ENCODE measurements around the gene RUNX2.

RUNX2 gene

DNA sequence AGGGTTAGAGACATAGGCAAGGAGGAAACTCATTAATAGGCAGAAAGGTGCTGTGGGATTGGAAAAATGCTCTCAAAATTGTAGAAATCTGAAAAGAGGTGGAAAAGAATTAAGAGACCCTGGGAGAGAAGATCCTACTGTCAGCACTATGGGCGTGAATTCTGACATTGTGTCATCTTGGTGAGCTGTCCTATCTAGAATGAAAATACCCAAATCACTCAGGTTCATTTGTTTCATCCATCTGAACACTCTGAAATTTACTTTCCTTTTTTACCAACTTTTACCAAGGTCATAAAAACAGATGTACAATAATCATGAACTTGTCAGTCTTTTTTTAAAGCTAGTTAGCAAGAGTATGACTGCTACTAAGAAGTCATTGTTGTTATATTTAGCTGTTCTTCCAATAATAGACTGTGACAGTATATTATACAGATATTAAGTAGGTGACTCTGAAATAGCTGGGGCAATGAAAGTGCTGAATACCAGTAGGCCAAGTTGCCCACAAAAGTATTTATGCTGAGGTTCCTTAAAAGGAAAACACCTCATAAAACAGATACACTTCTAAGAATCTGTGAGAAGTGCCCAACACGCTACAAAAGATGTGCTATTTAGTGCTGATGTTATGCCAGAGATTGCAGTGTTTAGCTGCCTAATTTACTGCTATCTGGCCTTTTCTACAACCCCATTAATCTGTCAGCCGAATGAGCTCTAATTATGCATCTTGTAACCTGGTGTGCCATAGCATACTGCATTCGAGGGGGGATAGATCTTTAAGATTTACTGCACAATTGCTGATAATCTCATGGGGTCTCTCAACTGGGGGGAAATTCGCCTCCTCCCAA lies 267.1 kb downstream of the RUNX2 start:
- Mint-ChIP-seq H3K9me3 (peaks cover 13% of the 10 kb centered on the region), H3K27me3 (no peaks in the 10 kb centered on the region), H3K36me3 (ENCODE audit: low read depth) (peaks cover 10% of the 10 kb centered on the region), H3K4me1 (ENCODE audit: low read depth) (peaks cover 66% of the 10 kb centered on the region), H3K4me3 (no peak overlapping the region), H3K27ac (peak overlapping the region; percentile 21)

DNA sequence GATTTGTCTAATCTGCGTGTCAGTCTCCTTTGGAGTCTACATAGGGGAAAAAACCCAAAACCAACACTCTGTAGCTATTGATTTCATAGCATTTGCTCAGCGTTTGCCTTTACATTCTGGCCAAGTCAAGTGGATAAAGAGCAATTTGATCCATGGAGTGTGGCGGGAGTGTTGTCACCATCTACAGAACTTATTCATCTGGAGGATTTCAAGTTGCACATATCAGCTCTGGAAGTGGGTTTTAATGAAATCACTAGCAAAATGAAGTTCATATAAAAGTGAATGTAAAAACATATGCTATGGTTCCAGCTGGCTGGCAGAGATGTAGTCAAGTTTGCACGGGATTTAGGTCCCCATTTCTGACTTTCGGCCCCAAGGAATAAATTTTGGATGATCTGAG lies 269.3 kb downstream of the RUNX2 start:
- Mint-ChIP-seq H3K27me3 (no peaks in the 10 kb centered on the region), H3K9me3 (peaks cover 17% of the 10 kb centered on the region), H3K4me3 (no peak overlapping the region), H3K4me1 (ENCODE audit: low read depth) (peaks cover 44% of the 10 kb centered on the region), H3K27ac (no peak overlapping the region), H3K36me3 (ENCODE audit: low read depth) (peaks cover 13% of the 10 kb centered on the region)

DNA sequence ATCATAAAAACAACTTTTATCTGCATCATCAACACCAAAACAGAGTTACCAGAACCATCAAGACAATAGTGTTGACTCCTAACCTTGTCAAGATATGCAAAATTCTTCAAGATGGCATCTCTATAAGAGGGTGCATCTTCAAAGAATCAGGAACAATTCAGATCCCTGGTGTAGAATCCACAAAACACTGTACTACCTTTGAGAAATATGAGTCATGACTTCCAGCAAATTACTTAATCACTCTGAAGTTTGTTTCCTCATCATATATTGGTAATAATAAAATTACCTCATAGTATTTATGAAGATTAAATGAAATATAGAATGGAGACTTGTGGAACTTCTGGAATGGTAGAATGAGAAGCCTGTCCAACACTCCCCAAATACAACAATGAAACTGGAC lies 270.9 kb downstream of the RUNX2 start:
- Mint-ChIP-seq H3K4me3 (no peak overlapping the region), H3K9me3 (peaks cover 22% of the 10 kb centered on the region), H3K36me3 (ENCODE audit: low read depth) (peaks cover 19% of the 10 kb centered on the region), H3K27ac (no peak overlapping the region), H3K27me3 (no peaks in the 10 kb centered on the region), H3K4me1 (ENCODE audit: low read depth) (peaks cover 28% of the 10 kb centered on the region)

DNA sequence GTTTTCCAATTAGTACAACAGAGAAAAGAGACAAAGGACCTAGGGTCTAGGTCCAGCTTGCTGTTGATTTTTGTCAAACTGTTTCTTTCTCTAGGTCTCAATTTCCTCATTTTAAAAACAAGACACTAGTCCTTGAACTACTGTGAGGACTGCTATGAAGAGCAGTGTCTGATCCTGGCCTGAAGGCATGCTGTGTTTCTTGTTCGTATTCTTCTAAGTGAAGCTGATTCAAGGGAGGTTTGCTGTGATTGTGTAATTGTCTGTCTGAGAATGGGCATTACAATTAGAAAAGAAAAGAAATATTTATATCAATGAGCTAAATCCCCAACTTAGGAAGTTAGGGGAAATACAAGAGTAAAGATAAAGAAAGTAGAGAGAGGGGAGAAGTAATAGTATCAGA lies 277.8 kb downstream of the RUNX2 start:
- Mint-ChIP-seq H3K9me3 (peaks cover 17% of the 10 kb centered on the region), H3K27ac (no peak overlapping the region), H3K4me3 (no peak overlapping the region), H3K27me3 (no peaks in the 10 kb centered on the region), H3K4me1 (ENCODE audit: low read depth) (peaks cover 42% of the 10 kb centered on the region), H3K36me3 (ENCODE audit: low read depth) (peaks cover 10% of the 10 kb centered on the region)

DNA sequence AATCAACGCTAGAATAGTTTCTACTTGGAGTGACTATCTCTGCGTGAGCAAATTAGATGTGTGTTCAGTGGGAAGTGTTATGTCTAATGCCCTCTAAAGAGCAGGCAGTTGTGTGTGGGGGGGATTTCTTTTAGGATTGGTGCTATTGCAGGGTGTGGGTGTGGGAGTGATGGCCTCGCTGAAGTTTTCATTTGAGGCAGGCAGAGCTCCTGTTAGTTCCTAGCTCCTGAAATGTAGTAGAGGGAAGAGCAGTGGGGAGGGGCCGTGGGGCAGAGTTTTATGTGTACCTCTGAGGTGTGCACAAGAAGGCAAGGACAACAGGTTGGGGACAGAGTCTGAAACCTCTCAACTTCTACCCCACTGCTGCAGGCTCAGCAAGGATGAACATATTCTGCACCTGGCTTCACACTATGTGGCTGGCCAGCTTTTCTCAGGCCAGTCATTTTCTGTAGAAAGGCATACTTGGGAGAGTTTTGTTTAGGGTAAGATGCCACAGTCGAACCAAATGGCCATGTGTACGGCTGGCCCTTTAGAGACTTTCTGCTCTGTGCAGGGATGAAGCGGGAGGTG lies 278.8 kb downstream of the RUNX2 start:
- no peak overlapping the region for H3K4me3 Mint-ChIP-seq
- peak overlapping the region; percentile 54 for H3K27ac Mint-ChIP-seq
- H3K27me3 Mint-ChIP-seq = no peaks in the 10 kb centered on the region
- H3K36me3 Mint-ChIP-seq (ENCODE audit: low read depth) = peaks cover 10% of the 10 kb centered on the region
- peaks cover 17% of the 10 kb centered on the region for H3K9me3 Mint-ChIP-seq
- peaks cover 43% of the 10 kb centered on the region for H3K4me1 Mint-ChIP-seq (ENCODE audit: low read depth)

DNA sequence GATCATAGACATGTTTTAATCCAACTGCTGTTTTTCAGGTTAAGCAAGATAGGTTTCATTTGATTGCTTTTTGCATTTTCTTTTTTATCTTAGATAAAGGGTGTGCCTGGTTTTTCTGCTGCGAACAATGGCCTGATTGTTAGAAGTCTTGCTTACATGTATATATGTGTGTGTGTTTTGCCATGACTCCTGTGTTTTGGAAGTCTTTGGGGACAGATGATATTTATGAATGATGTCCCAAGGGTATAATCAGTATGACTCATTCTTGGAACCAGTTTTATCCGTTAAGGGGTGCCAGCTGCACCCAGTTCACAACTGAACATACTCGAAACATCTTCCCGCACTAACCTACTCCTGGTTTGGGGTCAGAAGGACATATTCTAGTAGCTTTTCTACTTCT lies 279.7 kb downstream of the RUNX2 start:
- Mint-ChIP-seq H3K36me3 (ENCODE audit: low read depth) (peaks cover 8% of the 10 kb centered on the region), H3K27ac (peak overlapping the region; percentile 91), H3K4me1 (ENCODE audit: low read depth) (peaks cover 43% of the 10 kb centered on the region), H3K27me3 (no peaks in the 10 kb centered on the region), H3K9me3 (peaks cover 17% of the 10 kb centered on the region), H3K4me3 (no peak overlapping the region)

DNA sequence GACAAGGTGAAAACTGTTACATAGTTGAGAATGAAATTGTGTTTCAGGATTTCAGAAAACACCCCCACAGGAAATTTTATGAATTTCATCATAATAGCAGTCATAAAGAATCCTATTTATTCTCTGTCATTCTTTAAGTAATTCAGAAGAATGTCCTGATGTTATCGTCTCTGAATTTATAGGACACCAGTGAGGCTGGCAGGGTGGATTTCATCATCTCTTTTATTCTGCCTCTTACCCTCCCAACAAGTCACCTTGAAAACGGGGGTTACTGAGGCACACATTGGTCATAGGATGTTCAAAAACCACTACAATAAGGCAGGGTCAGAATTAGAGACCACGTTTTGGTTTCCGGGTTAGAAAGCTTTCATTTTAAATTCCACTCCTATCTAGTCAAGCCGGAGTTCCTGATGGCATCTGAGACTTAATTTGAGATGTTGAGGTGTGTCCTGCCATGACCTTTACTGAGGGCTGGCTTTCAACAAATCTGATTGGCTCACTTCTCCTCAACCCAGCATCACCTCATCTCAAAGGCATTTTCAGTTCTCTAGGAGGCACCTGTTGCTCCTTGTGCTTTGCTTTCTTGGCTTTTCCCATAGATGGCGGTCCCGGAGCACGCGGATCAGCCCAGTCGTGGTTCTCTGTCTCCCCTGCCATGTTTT lies 280.3 kb downstream of the RUNX2 start:
- peaks cover 43% of the 10 kb centered on the region for H3K4me1 Mint-ChIP-seq (ENCODE audit: low read depth)
- peaks cover 17% of the 10 kb centered on the region for H3K9me3 Mint-ChIP-seq
- no peak overlapping the region for H3K4me3 Mint-ChIP-seq
- H3K36me3 Mint-ChIP-seq (ENCODE audit: low read depth) = peaks cover 5% of the 10 kb centered on the region
- no peaks in the 10 kb centered on the region for H3K27me3 Mint-ChIP-seq
- peak overlapping the region; percentile 91 for H3K27ac Mint-ChIP-seq

DNA sequence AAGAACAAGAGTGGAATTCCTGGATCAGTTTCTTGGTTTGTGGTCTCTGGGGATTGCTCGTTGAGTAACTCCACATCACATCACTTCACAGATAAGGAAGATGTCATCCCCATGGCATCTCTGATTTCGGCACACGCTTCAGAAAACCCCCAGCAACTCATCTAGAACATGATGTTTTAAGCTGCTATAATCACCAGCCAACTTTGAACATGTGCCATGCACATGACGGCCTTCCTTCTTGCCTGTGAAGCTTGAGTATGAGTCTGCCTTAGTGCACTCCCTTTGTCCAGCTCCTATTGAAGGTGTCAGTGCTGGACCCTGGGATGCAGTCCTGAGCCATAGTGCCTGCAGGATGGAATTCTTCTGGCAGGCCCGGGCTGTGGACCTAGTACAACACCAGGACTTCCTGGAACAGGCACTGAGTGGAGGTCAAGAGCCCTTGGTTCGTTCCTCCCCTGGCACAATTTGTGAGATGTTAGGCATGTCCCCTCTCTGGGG lies 281.1 kb downstream of the RUNX2 start:
- Mint-ChIP-seq H3K4me1 (ENCODE audit: low read depth) (peaks cover 41% of the 10 kb centered on the region), H3K9me3 (peaks cover 10% of the 10 kb centered on the region), H3K4me3 (no peak overlapping the region), H3K36me3 (ENCODE audit: low read depth) (peaks cover 3% of the 10 kb centered on the region), H3K27me3 (no peaks in the 10 kb centered on the region), H3K27ac (peak overlapping the region; percentile 91)

DNA sequence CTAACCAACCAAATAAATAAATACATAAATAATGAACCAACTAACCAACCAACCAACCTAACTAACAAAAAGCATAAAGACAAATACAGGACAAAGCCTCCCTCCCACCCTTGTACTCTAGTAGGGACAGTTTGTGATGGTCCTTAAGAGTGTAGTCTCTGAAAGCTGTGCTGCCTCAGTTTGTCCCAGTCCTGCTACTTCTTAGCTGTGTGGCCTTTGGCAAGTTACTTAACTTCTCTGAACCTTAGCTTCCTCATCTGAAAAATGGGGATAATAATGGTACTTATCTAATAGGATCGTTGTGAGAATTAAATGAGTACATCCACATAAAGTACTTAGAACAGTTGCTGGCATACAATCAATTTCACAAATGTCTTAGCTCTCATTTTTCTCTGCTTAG lies 282.2 kb downstream of the RUNX2 start:
- H3K27ac Mint-ChIP-seq = no peak overlapping the region
- peaks cover 47% of the 10 kb centered on the region for H3K4me1 Mint-ChIP-seq (ENCODE audit: low read depth)
- H3K27me3 Mint-ChIP-seq = no peaks in the 10 kb centered on the region
- no peak overlapping the region for H3K4me3 Mint-ChIP-seq
- H3K36me3 Mint-ChIP-seq (ENCODE audit: low read depth) = no peaks in the 10 kb centered on the region
- H3K9me3 Mint-ChIP-seq = peaks cover 7% of the 10 kb centered on the region

DNA sequence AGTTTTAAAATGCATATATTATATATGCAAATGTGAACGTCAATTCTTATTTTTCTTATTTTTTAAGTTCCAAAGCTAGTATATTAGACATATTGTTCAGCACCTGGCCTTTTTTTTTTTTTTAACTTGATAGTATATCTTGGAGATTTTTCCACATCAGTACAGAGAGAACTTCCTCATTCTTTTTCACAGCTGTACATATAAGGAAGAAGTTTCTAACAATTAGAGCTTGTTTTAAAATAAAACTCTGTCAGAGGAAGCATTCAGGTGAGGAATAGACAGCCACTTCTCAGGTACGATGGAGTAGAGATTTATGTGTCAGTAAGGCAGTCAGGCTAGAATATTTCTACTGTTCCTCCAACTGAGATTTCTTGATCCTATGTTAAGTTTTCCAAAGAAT lies 282.7 kb downstream of the RUNX2 start:
- Mint-ChIP-seq H3K4me1 (ENCODE audit: low read depth) (peaks cover 51% of the 10 kb centered on the region), H3K36me3 (ENCODE audit: low read depth) (no peaks in the 10 kb centered on the region), H3K4me3 (no peak overlapping the region), H3K27me3 (no peaks in the 10 kb centered on the region), H3K9me3 (peaks cover 7% of the 10 kb centered on the region), H3K27ac (no peak overlapping the region)

DNA sequence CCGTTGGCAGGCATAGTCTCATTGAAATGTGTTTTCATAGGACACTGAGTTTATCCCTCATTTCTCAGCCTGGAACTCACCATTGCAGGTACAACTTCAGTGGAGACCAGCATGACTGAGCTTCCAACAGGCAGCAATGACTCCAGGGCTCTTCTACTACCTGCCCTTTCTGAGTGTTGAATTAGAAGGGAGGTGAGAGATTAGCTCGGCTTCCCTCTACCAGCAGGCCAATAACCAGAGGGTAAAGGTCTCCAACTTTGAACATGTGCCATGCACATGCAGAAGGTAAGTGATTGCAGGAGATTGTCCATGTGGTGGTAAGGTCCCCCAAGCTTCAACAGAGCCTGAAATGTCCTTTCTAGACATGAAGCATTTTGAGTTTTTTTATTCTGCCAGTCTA lies 283.4 kb downstream of the RUNX2 start:
- Mint-ChIP-seq H3K4me1 (ENCODE audit: low read depth) (peaks cover 58% of the 10 kb centered on the region), H3K9me3 (peaks cover 7% of the 10 kb centered on the region), H3K36me3 (ENCODE audit: low read depth) (no peaks in the 10 kb centered on the region), H3K4me3 (no peak overlapping the region), H3K27me3 (no peaks in the 10 kb centered on the region), H3K27ac (peak overlapping the region; percentile 15)

DNA sequence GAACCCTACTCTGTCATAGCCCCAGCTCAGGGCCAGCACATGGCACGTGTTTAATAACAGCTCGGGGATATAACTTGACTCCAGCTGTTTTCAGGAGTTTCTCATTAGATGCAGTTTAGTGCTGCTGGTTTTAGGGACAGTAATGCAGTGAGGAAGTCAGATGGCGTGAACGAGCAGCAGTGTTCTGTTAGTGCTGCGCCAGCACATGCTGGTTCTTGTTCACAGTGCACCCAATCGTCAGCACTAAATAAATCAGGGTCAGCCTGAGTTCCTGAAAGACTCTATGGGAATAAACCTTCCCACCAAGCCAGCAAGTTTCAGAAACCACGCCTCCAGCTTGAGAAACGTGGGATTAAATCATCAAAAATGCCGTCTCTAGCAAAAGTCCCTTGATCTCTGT lies 285.5 kb downstream of the RUNX2 start:
- H3K27me3 Mint-ChIP-seq = no peaks in the 10 kb centered on the region
- no peak overlapping the region for H3K27ac Mint-ChIP-seq

DNA sequence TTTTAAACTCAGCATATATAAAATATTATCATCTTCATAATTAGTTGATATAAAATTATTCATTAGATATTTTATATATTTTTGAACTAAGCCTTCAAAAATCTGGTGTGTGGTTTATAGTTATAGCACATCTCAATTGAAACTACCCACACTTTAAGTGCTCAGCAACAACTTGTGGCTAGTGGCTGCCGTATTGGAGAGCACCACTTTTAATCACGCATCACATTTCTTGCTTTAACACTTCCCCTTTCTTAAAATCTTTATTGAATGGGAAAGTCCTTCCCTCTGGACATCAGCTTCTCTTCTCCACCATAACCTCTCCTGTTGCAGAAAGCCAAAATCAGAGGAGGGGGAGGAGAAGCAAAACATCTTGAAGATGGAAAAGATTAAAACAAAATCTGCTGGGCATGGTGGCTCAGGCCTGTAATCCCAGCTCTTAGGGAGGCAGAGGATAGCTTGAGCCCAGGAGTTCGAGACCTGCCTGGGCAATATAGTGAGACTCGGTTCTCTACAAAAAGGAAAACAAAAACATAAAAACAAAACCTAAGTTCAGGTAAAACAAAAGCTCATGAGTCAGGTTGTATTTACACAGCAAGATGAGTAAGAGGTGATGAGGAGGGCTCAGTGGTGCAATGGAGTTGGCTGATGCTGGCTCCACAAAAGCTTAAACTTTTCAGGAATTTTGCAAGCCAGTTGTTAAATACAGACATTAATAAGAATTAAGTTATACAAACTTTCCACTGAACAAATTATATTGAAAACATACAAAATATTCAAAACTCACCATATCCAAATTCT lies 286.6 kb downstream of the RUNX2 start:
- Mint-ChIP-seq H3K4me1 (ENCODE audit: low read depth) (peaks cover 36% of the 10 kb centered on the region), H3K27me3 (no peaks in the 10 kb centered on the region), H3K27ac (no peak overlapping the region), H3K9me3 (no peaks in the 10 kb centered on the region), H3K4me3 (no peak overlapping the region), H3K36me3 (ENCODE audit: low read depth) (no peaks in the 10 kb centered on the region)

More for the DNA sequence above, 285.5 kb downstream of the RUNX2 start:
- no peaks in the 10 kb centered on the region for H3K36me3 Mint-ChIP-seq (ENCODE audit: low read depth)
- peaks cover 7% of the 10 kb centered on the region for H3K9me3 Mint-ChIP-seq
- peaks cover 44% of the 10 kb centered on the region for H3K4me1 Mint-ChIP-seq (ENCODE audit: low read depth)
- H3K4me3 Mint-ChIP-seq = no peak overlapping the region

DNA sequence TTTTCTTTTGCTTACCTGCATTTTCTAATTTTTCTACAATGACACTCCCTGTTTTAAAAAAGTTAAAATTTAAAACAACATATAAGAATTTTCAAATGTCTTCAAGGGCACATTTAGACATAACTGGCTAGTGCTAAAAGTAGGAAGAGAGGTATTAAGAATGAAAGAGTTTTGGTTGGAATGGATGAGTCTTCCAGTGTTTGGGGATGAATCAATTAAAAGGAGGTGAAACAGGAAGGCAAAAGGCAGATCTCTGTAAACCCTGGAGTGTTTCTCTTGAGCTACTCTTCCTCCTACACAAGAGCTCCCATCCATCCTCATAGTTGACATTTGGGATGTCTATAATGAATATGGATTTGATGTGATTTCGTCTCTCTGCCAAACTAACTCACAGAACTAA lies 288.1 kb downstream of the RUNX2 start:
- H3K27me3 Mint-ChIP-seq = no peaks in the 10 kb centered on the region
- H3K27ac Mint-ChIP-seq = no peak overlapping the region
- H3K4me3 Mint-ChIP-seq = no peak overlapping the region
- peaks cover 45% of the 10 kb centered on the region for H3K4me1 Mint-ChIP-seq (ENCODE audit: low read depth)
- no peaks in the 10 kb centered on the region for H3K9me3 Mint-ChIP-seq
- no peaks in the 10 kb centered on the region for H3K36me3 Mint-ChIP-seq (ENCODE audit: low read depth)
